ENCODE results near the gene MEAK7.
A peak's percentile ranks its signal among the peaks of the same experiment; 100 is the strongest.

The MEAK7 gene

GRCh38 chr16:84463221-84463620 is 41.2 kb downstream of the MEAK7 start:
- no peak for DNase-seq

- no peak for DNase-seq
Observed at GRCh38 chr16:84462296-84463210, 41.9 kb downstream of the MEAK7 start.

- no peak for DNase-seq
Observed at GRCh38 chr16:84461413-84462295, 42.8 kb downstream of the MEAK7 start.

GRCh38 chr16:84461029-84461412 is 43.4 kb downstream of the MEAK7 start:
- no peak for DNase-seq

GRCh38 chr16:84460406-84461028 is 43.9 kb downstream of the MEAK7 start:
- DNase-seq, result peak; percentile 35

GRCh38 chr16:84459941-84460405 is 44.5 kb downstream of the MEAK7 start:
- peak; percentile 73 for DNase-seq

- DNase-seq, result no peak
Observed at GRCh38 chr16:84459533-84459894, 44.9 kb downstream of the MEAK7 start.

GRCh38 chr16:84458606-84459532 is 45.6 kb downstream of the MEAK7 start:
- DNase-seq, result no peak

GRCh38 chr16:84455031-84455430 is 49.4 kb downstream of the MEAK7 start:
- no peak for DNase-seq
